Ovary (tissue), 3 donors: ENCODE measurements around the gene ADK.

Experiments used
- EP300 ChIP-seq: sonication (generic); formaldehyde crosslinking; IDR thresholded peaks from one replicate; pipeline ENCODE4 v1.6.1; 2017; ENCODE audit warnings: antibody characterized with exemption
- POLR2A ChIP-seq: fragments of 450-650 bp; IDR thresholded peaks from one replicate; pipeline ENCODE4 v1.6.1; 2017; ENCODE audit warnings: antibody characterized with exemption, mild to moderate bottlenecking, moderate library complexity
- TF ChIP-seq, protein P1 (sequence below), 3 donors: fragments of 450-650 bp in 2 of 3; fragments of 200-600 bp in 1 of 3; IDR thresholded peaks; one replicate each; pipeline versions ENCODE4 v1.5.1 to v1.8.0; 2016 to 2022; ENCODE audit warnings: antibody characterized with exemption in 3 of 3, mild to moderate bottlenecking in 1 of 3
- donor health status: DM: no; HTN: no; CAD: no.

GRCh38 chr10:74133923-74134820 is 16.8 kb upstream of the ADK start:
- TF ChIP-seq, protein P1, sequence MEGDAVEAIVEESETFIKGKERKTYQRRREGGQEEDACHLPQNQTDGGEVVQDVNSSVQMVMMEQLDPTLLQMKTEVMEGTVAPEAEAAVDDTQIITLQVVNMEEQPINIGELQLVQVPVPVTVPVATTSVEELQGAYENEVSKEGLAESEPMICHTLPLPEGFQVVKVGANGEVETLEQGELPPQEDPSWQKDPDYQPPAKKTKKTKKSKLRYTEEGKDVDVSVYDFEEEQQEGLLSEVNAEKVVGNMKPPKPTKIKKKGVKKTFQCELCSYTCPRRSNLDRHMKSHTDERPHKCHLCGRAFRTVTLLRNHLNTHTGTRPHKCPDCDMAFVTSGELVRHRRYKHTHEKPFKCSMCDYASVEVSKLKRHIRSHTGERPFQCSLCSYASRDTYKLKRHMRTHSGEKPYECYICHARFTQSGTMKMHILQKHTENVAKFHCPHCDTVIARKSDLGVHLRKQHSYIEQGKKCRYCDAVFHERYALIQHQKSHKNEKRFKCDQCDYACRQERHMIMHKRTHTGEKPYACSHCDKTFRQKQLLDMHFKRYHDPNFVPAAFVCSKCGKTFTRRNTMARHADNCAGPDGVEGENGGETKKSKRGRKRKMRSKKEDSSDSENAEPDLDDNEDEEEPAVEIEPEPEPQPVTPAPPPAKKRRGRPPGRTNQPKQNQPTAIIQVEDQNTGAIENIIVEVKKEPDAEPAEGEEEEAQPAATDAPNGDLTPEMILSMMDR (IDR thresholded peaks at IDR 0.05) = no peak
- TF ChIP-seq POLR2A = no peak
- TF ChIP-seq EP300 = no peak
